GM21717 (cell line): Measurements from ENCODE around the gene ATP6V1A.

Experiments used
- ATAC-seq: cut with Tn5 transposase; IDR thresholded peaks from one replicate; pipeline ENCODE4 v1.9.1; 2021; ENCODE audit warnings: mild to moderate bottlenecking, moderate library complexity; ENCODE audit not compliant: unreplicated experiment

Gene ATP6V1A

DNA sequence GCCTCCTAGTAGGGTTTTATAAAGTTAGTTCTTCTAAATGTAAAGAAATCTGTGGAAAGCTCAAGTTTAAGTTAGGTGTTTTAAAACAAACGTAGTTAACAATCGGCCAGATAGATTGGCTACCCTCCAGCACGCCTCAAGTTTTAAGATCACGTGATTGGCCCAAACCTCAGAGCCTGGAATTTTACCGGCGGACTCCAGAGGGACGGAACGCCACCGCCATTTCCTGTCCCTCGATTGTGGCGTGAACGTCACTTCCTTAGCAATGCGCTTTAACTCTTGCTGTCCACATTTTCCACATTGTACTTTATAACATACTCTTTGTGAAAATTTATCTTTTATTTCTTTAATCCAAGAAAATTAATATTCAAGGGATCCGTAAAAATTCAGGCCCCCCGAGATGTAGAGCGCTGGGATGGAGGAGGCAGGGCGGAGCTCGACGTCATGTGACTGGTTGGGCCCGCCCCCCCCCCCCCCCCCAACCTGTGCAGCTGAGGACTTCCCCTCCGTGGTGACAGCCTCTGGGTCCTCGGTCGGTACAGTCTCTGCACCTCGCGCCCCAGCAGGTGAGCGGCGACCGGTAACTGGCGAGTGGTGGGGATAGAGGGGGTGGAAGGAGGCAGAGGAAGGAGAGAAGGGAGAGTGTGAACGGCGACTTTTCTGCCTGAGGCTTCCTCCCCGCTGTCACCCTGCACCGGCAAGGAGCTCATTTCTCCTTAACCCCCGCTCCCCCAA lies at the start of gene ATP6V1A:
Gene ATP6V1A, plus strand, starts transcription at position 488 of the 735 bp plus-strand sequence. CDS start 31,719 bp downstream, outside the sequence.
- peak; percentile 41 for ATAC-seq

DNA sequence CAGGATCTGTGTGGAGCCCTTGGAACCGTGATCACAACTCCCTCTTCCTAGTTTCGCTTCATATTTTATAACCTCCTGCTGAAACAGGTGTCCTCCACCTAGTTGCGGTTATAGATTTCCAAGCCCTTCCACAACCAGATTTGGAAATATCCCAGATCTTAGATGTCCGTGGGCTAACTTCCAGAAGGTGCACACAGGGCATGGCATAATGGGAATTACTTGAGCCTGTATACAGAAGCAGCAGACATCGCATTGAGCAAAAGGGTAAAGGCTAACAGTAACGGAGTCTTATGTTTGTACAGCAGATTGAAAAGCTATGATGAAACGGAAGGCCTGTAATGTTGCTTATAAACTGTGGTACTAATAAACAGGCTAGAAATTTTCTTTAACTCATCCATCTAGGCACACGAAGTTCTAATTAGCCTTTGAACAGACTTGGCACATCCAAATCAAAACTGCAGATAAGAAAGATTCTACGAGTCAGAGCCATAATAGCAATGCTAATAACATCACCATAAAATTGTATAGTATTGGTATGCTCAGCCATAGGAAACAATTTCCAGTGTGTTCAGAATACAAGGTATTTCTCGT lies 49.2 kb upstream of the ATP6V1A start:
- ATAC-seq, result no peak

DNA sequence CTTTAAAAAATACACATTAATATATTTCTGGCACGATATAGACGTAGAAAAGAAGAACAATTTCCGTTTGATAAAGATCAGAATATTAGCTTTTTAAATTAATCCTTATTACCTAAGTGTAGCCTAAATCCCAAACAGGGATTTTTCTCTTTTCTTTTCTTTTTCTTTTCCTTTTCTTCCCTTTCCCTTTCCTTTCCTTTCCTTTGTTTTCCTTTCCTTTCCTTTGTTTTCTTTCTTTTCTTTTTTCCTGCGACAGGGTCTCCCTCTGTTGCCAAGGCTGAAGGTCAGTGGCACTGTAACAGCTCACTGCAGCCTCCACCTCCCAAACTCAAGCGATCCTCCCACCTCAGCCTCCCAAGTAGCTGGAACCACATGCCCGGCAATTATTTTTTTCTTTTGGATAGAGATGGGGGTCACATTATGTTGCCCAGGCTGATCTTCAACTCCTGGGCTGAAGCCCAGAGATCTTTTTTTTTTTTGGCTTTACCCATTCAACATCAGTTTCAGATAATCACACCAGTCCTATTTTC lies 48.6 kb upstream of the ATP6V1A start:
- ATAC-seq, result no peak

DNA sequence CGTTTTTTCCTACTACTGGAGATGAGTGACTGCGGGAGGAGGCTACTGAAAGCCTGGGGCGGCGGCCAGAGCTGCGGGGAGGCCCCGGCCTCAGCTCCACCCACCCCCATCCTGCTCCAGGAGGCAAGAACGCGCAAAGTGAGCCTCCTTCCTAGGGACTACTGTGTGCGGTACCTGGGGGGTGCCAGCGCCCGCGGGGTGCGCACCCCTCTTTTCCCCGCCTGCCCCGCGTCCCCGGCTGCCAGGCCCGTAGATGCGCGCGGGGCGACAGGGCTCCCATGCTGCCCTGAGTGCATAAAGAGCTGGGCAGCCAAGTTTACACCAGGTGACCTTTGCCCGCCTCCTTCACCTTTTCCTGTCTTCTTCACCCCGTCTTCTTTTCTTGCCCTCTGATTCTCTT lies 47.9 kb upstream of the ATP6V1A start:
- no peak for ATAC-seq

- no peak for ATAC-seq
Measured at GRCh38 chr3:113707835-113708234, 39.0 kb upstream of the ATP6V1A start.

DNA sequence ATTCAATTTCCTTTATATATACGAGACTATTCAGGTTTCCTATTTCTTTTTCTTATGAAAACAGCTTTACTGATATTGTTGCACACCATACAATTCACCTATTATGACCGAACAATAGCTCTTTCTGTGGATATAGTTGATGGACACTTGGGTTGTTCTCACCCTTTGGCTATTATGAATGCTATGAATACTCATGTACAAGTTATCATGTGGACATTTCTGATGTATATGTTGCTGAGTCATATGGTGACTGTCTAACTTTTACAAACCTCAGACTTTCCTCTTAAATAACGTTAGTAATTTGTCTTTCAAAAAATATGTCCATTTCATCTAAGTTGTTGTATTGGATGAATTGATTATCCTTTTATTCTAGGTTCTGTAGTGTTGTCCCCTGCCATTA lies 34.7 kb upstream of the ATP6V1A start:
- no peak for ATAC-seq

DNA sequence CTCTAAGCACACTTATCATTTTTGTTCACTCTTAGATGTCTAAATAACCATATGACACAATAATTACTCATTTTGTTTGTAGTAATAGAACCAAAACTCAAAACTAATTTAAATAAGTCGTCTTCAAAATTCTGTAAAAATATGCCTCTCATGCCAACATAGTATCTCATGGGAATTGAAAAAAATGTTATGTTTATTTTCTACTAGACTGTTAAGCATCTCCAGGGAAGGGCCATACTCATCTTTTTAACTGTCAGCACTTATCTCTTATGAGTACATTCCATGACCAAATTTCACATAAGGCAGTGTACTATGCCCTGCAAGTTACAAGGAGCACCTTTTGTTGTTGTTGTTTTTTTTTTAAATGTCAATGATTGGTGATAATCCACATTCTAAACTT lies 32.1 kb upstream of the ATP6V1A start:
- no peak for ATAC-seq

DNA sequence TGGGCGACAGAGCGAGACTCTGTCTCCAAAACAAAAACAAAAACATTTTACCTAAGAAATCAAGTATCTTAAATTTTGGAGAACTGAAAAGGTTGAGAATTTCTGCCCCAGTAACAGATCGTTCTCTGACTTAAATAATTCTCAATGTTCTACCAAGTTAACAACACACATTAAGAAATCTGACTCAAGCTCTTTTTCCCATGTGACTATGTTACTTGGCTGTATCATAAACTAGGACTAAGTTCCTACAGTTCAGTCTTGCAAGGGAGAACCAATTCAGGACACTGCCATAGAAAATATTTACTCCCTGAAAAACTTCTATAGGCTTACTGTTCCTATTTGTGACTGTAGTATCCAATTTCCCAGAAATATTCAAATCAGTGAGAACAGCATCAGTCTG lies 29.5 kb upstream of the ATP6V1A start:
- no peak for ATAC-seq

DNA sequence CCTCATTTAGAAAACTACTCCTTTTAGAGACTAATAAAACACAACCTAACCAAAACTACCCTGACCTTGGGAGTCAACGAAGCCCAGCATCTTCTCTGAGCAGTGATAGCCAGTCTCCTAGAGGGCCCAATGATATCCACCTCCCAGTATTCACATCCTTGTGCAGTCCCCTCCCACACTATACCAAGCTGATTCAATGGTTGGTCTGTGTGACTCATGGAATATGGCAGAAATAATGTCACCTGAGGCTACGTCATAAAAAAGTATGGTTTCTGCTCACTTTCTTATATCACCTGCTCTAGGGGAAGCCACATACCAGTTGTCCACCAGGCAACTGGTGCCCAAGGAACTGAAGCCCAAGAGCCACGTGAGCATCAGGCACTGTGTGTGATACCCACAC lies 29.0 kb upstream of the ATP6V1A start:
- ATAC-seq, result no peak

- ATAC-seq, result no peak
Measured at GRCh38 chr3:113719294-113719693, 27.5 kb upstream of the ATP6V1A start.

GRCh38 chr3:113719758-113720157 lies 27.1 kb upstream of the ATP6V1A start:
- no peak for ATAC-seq

DNA sequence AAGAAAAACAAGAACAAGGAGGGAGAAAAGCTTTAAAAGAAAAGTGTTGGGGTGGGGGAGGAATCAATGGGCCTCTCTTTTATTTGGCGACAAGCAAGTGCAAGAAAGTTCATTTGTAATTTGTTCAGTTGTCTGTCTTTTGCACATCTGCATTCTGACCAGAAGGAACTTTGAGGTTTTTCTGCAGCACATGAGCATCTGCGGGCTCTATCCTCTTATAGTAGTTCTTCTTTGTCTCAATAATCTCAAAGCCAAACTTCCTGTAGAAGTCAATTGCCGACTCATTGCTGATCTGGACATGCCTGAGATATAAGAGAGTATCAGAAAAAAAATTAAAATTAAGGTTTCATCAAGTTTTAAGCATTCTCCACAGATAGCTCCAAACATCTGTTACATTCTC lies 25.2 kb upstream of the ATP6V1A start:
- ATAC-seq, result no peak

DNA sequence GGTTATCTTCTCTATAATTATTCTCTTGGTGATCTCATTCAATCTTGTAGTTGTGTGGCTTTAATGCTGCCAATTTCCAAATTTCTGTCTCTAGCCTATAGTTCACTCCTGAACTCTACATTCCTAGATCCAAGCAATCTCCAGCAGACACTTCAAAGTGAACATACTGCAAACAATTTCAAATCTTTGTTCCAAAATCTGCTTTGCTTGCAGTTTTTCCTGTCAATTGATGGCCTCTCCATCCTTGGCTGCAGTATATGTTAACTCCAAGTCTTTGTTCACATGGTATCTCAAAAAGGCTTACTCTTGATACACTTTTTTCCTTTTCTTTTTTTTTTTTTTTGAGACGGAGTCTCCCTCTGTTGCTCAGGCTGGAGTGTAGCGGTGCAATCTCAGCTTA lies 18.2 kb upstream of the ATP6V1A start:
- ATAC-seq, result no peak

DNA sequence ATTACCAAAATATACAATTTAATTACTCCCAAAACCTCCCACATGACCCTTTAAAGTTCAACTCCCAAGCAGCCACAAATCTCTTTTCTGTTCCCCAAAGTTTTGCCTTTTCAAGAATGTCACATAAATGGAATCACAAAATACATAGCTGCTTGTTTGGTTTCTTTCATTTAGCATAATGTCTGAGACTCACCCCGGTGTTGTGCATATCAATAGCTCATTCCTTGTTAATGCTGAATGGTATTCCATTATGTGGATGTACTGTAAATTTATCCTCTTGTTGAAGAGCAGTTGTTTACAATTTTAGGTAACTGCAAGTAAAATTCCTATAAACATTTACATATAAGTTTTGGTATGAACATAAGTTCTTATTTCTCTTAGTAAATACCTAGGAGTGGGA lies 16.3 kb upstream of the ATP6V1A start:
- no peak for ATAC-seq

DNA sequence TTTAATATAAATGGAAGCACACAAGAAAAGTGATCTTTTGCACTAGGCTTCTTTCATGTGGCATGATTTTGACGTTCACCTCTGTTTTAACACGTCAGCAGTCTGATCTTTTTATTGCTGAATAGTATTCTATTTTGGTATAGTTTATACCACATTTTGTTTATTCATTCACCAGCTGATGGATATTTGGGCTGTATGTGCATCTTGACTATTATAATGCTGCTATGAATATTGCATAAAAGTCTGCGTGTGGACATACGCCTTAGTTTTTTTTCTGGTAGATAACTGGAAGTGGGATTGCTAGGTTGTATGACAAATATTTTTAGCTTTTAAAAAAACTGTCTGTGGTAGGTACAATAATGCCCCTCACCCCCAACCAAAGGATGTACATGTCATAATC lies 15.1 kb upstream of the ATP6V1A start:
- ATAC-seq, result no peak

DNA sequence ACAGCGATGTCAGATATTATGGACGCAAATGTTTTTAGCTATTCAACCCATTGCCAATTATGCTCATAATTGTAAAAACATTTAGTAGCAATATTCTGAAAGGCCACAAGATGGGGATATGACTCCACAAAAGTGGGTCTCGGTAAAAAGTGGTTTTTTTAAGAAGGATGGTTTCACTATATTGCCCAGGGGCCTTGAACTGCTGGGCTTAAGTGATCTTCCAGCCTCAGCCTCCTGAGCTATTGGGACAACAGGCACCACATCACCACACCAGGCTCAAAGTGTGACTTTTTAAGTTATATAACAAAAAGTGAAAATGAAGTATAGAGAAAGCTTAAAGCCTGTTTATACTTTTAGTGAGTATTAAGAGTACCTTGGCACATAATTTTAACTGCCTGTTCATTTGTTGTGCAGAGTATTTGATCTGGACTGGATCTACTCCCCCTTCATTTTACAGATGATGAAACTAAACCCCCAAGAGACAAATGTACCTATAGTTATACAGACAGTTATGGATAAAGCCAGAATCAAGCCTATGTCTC lies 10.2 kb upstream of the ATP6V1A start:
- no peak for ATAC-seq

- no peak for ATAC-seq
Measured at GRCh38 chr3:113741086-113741485, 5.7 kb upstream of the ATP6V1A start.

- ATAC-seq, result no peak
Measured at GRCh38 chr3:113741620-113742019, 5.2 kb upstream of the ATP6V1A start.

DNA sequence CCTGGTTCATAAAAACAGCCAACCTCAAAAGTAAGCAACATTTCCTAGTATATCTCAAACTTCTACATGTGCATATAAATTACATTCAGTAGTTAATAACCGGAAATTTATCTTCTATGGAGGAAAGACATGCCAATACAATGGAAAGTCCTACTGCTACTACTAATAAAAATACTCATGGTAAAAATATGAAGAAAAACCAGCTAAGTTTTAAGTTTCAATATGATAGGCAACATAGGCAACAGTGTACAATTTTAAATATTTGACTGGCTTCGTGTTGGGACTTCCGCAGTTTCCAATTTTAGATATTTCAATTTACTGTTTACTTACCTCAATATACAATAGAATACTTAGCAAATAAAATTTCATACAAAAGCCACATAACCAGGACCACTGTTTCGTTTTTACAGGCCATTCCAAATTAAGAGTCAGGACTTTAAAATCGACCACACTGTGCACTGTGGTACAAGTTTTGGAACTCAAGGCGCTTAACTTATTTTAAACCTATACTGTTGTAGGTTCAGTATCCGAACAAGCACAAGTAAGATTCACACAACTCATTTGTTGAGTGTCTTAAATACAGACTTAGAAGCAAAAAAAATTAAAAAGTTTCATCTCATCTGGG lies 3.7 kb upstream of the ATP6V1A start:
- no peak for ATAC-seq

GRCh38 chr3:113744941-113745755 lies 1.7 kb upstream of the ATP6V1A start:
- ATAC-seq, result peak; percentile 52
